ENCODE measurements around the gene GSTM5.
"Not testable (repeated sequence)": the region's sequence is repeated elsewhere in the genome, so short reads cannot be mapped to it uniquely, and the experiment has no call there.

GSTM5 gene

GRCh38 chr1:109732390-109732881 lies 20.4 kb downstream of the GSTM5 start:
- no peak for DNase-seq

GRCh38 chr1:109733236-109733870 lies 21.3 kb downstream of the GSTM5 start:
- no peak for DNase-seq

DNA sequence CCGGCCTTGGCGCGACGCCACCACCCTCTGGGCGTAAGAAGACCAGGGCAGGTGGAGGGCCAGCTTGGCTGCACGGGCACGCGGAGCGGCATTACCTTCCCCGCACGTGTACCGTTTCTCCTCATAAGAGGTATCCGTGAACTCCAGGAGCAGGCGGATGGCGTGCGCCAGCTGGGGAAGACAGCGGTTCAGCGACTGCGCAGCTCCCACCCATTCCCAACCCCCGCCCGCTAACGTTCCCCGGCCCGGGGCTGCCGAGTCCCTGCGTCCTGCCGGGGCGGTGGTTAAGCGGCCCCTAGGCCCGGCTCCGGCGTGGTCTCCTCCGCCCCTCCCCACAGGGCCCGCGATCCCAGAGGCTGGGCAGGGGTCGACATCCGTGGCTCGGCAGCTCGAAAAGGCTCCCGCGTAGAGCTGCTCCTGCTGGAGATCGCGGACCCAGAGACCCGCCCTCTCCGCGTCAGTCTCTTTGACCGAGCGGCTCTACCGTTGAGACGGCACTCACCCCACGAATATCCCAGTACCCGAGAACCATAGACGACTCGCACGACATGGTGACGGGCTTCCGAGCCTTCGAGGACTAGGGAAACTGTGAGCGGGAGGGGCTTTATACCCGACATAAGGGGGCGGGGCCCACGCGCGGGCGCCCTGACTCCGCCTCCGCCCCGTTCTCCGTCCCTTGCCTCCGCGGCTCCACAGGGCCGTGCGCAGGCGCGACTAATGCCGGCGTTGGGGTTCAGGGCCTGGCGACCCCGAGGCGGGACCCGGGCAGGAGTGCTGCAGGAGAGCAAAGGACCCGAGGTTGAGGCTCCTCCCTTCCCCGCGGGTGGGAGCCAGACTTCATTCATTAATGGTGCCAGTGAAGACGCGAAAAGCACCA lies 27.9 kb downstream of the GSTM5 start:
- peak; percentile 93 for DNase-seq

DNA sequence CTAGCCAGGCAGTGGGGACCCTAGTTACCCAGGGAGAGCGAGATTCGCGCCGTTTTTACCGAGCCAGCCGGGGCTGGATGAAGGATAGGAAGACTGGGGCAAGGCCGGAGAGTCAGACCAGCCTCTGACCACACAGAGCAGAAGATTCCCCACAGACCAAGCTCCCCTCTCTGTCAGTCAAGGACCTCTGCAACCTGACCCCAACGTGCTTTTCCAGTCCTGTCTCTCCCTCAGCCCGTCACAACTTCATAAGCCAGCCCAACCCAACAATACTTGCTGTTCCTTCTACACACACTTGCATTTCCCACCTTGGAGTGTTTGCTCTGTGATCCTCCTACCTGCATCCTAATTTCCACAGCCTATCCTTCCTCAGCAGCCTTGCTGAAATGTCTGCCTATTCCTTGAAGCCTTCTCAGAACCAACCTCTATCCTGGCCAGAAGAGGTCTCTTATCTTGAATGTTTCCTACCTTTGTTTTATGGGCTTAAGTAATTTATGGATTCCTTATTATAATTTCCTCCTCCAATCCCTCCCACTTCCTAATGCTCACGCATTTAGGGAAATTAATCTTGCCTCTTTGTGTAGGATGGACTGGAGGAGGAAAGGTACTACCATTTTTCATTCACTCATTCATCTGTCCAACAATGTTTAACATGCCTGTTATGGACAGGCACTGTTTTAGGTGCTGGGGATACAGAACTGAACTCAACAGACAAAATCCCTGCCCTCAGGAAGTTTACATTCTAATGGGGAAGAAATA lies 28.7 kb downstream of the GSTM5 start, which contains the start of gene GSTM3:
Gene GSTM3, minus strand, starts transcription at position 424 of the 759 bp plus-strand sequence. CDS start 751 bp downstream, outside the sequence.
- no peak for DNase-seq

DNA sequence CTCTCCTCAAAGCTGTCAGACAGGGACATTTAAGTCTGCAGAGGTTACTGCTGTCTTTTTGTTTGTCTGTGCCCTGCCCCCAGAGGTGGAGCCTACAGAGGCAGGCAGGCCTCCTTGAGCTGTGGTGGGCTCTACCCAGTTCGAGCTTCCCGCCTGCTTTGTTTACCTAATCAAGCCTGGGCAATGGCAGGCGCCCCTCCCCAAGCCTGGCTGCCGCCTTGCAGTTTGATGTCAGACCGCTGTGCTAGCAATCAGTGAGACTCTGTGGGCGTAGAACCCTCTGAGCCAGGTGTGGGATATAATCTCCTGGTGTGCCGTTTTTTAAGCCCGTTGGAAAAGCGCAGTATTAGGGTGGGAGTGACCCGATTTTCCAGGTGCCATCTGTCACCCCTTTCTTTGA lies 36.3 kb downstream of the GSTM5 start:
- not testable (repeated sequence) for DNase-seq

DNA sequence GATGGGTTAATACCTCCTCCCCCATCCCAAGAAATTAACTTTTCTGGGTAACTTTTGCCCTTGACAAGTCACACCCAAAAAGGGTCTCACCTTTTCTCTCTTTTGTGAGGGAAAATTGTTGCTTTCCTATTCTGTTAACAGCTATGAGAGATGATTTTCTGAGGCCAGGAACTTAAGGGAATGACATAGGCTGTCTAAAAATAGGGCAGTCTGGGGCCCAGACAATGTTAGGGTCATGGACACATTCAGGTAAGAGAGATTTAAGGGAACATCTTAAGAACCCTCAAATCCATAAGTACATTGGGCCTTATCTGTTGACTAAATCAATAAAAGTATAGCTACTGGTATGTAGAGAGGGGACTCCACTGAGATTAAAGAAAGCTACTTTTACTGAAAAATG lies 37.2 kb downstream of the GSTM5 start:
- no peak for DNase-seq

DNA sequence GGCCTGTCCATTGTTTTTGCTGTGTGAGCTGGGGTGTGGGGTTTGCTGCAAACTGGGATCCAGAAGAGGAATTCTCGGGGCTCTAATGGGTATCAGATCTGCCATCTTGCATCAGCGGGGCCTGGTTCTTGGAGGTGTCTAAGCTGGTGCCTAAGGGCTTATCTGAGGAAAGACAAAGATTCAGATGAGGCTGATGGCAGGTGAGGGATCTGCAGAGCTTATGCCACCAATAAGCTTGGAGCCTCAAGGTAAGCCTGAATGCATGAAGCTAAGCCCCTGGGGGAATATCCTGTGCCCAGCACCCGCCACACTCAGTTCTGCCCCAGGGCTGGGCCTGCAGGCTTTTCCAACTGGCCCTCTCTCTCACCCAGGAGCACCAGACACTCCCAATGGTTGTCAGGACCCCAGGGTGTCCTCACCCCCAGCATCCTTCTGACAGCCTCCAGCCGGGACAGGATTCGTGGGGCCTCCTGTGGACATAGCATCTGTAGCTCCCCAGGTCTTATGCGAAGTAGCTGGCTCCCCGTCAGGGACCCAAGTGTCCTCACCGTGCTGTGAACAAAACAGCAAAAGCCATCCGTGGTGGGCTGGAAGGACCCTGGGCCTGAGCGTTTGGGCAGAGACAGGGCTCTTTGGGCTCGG lies 38.3 kb downstream of the GSTM5 start:
- no peak for DNase-seq

- no peak for DNase-seq
These were observed 38.9 kb downstream of the GSTM5 start for GRCh38 chr1:109750920-109751319.

GRCh38 chr1:109751531-109752260 lies 39.6 kb downstream of the GSTM5 start:
- no peak for DNase-seq

GRCh38 chr1:109754738-109755137 lies 42.7 kb downstream of the GSTM5 start:
- DNase-seq, result no peak

GRCh38 chr1:109756325-109756724 lies 44.3 kb downstream of the GSTM5 start:
- DNase-seq, result not testable (repeated sequence)

GRCh38 chr1:109756848-109757521 lies 44.9 kb downstream of the GSTM5 start:
- DNase-seq, result no peak

GRCh38 chr1:109757936-109758786 lies 46.1 kb downstream of the GSTM5 start:
- DNase-seq, result no peak

- peak; percentile 33 for DNase-seq
These were observed 47.7 kb downstream of the GSTM5 start for GRCh38 chr1:109759513-109760334.

DNA sequence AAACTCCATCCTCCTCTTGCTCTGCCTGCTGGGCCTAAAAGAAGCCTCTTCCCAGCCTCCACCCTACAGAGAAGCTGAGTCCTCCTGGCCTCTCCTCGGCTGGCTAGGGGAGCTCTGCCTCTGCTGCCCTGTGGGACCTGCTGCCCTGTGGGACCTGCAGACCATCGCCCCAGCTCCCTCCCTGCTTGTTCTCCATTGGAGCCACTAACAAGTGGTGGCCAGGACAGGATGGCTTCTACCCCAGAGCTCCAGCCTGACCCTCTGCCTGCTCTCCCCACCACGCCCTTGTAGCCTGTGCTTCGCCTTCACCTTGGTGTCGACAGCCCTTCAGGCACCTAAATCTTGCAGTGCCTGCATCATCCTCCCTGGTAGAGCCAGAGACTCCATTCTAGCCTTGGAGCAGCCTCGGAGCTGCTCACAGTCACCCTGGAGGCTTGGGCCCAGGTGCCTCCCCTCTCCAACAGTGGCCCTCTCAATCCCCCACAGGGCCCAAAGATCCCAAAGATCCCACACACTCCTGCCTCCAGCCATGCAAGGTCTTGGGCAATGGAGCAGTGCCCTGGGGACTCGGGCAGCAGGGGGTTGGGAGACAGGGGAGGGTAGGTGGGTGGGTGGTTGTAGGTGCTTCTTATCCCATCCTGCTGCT lies 48.7 kb downstream of the GSTM5 start:
- DNase-seq, result peak; percentile 48

DNA sequence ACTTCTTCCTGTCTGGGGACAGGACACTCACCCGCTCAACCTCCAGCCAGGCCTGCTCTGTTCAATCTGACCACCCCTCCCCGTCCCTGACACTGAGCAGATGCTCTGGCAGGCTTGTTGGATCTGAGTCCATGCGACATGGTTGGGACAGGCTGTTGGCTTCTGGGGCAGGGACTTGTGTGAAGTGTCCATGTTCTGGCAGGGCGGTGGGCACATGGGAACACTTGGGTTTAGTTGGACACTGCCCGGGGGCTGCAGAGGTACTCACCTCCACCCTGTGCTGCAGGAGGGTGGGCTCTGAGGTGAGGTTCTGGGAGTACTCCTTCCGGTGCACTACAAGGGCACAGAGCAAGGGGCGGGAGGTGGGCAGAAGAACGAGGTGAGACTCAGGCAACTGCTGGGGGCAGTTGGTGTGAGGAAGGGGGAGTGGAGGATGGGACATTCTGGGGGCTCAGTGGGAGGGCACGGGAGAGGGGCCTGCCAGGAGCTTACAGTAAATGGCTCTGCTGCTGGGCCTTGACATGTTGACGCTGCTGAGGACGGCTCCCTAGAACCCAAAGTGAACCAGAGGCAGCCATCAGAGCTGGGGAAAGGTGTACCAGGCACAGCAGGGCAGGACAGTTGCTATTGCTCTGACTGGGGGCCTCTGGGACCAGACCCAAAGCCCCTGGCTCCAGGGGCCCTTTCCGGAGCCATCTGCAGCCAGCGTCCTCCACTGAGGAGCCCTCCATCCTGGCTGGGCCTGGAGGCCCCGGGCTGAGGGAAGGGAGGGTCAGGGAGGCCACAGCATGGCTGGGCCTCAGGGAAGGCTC lies 49.4 kb downstream of the GSTM5 start:
- DNase-seq, result peak; percentile 48

GRCh38 chr1:109762039-109762585 lies 50.1 kb downstream of the GSTM5 start:
- DNase-seq, result peak; percentile 38

All from activated effector memory CD4-positive, alpha-beta T cell treated with anti-CD3 and anti-CD28 coated beads, Interleukin-2, amount 50 U/mL, for 16 hours (primary cell).